ENCODE data around the gene CAPS2.

- no peak for TF ChIP-seq CTCF (conservative IDR thresholded peaks at IDR 0.05; ENCODE audit: low read depth in 2 of 2)
- TF ChIP-seq ZNF331 (CRISPR knock-in tag; IDR thresholded peaks at IDR 0.05; ENCODE audit: low read depth) = no peak
- TF ChIP-seq CREB1 (CRISPR knock-in tag; IDR thresholded peaks at IDR 0.05; ENCODE audit: low read depth) = no peak
Observed at GRCh38 chr12:75327642-75328041, 2.5 kb downstream of the CAPS2 start.
